ENCODE measurements around the gene PSMB5. TPM values are rescaled to one million over a fixed set of nuclear protein-coding genes. Genes with fewer than 3 reads are reported as not detected.

The PSMB5 gene
- total and polyA plus RNA-seq, 2 of the 13 experiments (the other 11 are each of a cell fraction or from before 2014, with no cell fraction given) = 705 to 871 TPM

DNA sequence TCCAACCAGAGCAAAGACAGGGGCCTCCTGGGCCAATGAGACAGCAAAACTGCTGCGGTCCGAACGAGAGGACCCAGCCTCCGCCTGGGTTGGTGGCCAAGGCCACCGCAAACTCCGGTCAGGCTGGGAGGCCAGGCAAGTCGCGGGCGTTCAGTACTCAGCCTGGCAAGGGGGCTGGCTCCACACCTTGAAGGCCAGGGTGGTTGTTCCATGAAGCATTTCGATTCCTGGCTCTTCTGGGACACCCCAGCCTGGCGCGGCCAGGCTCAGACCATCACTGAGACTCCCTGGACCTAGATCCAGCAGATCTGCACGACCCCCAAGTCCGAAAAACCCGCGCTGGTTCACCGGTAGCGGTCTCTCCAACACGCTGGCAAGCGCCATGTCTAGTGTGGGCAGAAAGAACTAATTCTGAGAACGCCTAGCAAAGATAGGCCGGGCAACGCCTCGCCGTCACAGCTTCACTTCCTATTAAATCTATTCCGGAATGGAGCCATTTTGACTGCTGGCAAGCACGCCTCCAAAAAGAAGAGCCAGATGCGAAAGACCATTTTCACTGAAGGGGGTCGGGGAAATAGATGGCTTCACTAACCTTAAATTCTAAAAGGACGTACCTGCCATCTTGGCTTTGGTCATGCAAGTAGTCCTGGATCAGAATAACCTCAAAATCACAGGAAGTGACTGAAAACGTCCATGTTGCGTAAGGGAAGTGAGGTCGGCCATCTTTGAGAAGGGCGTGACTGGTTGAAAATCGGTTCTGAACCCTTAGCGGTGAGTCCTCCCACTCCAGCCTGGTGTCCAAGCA, at the start of gene PSMB5 (continued):
- no peak for TF ChIP-seq SYNCRIP (IDR thresholded peaks at IDR 0.05; ENCODE audit: insufficient read depth, low read depth, low read length)
- no peak; the same call in 1 of the 2 replicates for TF ChIP-seq FOXK2 (IDR thresholded peaks at IDR 0.05)
- TF ChIP-seq ZC3H4 (CRISPR knock-in tag; IDR thresholded peaks at IDR 0.05; ENCODE audit: borderline replicate concordance) = no peak
- peak; percentile 79 for TF ChIP-seq ZNF12 (CRISPR knock-in tag; IDR thresholded peaks at IDR 0.05)
- peak; percentile 82 for TF ChIP-seq MED1 (CRISPR knock-in tag; IDR thresholded peaks at IDR 0.05)
- TF ChIP-seq, protein P1, sequence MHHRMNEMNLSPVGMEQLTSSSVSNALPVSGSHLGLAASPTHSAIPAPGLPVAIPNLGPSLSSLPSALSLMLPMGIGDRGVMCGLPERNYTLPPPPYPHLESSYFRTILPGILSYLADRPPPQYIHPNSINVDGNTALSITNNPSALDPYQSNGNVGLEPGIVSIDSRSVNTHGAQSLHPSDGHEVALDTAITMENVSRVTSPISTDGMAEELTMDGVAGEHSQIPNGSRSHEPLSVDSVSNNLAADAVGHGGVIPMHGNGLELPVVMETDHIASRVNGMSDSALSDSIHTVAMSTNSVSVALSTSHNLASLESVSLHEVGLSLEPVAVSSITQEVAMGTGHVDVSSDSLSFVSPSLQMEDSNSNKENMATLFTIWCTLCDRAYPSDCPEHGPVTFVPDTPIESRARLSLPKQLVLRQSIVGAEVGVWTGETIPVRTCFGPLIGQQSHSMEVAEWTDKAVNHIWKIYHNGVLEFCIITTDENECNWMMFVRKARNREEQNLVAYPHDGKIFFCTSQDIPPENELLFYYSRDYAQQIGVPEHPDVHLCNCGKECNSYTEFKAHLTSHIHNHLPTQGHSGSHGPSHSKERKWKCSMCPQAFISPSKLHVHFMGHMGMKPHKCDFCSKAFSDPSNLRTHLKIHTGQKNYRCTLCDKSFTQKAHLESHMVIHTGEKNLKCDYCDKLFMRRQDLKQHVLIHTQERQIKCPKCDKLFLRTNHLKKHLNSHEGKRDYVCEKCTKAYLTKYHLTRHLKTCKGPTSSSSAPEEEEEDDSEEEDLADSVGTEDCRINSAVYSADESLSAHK (CRISPR knock-in tag; IDR thresholded peaks at IDR 0.05; ENCODE audit: borderline replicate concordance) = no peak; the same call in 1 of the 2 replicates
- TF ChIP-seq, protein P2, sequence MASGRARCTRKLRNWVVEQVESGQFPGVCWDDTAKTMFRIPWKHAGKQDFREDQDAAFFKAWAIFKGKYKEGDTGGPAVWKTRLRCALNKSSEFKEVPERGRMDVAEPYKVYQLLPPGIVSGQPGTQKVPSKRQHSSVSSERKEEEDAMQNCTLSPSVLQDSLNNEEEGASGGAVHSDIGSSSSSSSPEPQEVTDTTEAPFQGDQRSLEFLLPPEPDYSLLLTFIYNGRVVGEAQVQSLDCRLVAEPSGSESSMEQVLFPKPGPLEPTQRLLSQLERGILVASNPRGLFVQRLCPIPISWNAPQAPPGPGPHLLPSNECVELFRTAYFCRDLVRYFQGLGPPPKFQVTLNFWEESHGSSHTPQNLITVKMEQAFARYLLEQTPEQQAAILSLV (CRISPR knock-in tag; IDR thresholded peaks at IDR 0.05; ENCODE audit: borderline replicate concordance) = peak; percentile 97; the same call in 1 of the 2 replicates
- no peak for TF ChIP-seq PLRG1 (conservative IDR thresholded peaks at IDR 0.05)
- TF ChIP-seq, protein P3, sequence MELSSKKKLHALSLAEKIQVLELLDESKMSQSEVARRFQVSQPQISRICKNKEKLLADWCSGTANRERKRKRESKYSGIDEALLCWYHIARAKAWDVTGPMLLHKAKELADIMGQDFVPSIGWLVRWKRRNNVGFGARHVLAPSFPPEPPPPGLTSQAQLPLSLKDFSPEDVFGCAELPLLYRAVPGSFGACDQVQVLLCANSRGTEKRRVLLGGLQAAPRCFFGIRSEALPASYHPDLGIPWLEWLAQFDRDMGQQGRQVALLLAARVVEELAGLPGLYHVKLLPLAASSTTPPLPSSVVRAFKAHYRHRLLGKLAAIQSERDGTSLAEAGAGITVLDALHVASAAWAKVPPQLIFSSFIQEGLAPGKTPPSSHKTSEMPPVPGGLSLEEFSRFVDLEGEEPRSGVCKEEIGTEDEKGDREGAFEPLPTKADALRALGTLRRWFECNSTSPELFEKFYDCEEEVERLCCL (CRISPR knock-in tag; IDR thresholded peaks at IDR 0.05; ENCODE audit: borderline replicate concordance) = peak; percentile 95
- 0 out of 2 replicates have a peak, but pooled peaks have one; percentile 53 for TF ChIP-seq RARG (CRISPR knock-in tag; IDR thresholded peaks at IDR 0.05; ENCODE audit: low read depth)
- TF ChIP-seq ZNF329 (CRISPR knock-in tag; IDR thresholded peaks at IDR 0.05; ENCODE audit: low read depth) = peak; percentile 92
- peak; percentile 91 for TF ChIP-seq ZNF564 (CRISPR knock-in tag; IDR thresholded peaks at IDR 0.05)
- peak; percentile 96 for TF ChIP-seq ZNF563 (CRISPR knock-in tag; IDR thresholded peaks at IDR 0.05)
- TF ChIP-seq, protein P4, sequence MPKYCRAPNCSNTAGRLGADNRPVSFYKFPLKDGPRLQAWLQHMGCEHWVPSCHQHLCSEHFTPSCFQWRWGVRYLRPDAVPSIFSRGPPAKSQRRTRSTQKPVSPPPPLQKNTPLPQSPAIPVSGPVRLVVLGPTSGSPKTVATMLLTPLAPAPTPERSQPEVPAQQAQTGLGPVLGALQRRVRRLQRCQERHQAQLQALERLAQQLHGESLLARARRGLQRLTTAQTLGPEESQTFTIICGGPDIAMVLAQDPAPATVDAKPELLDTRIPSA (CRISPR knock-in tag; IDR thresholded peaks at IDR 0.05; ENCODE audit: borderline replicate concordance) = no peak
- TF ChIP-seq, protein P5, sequence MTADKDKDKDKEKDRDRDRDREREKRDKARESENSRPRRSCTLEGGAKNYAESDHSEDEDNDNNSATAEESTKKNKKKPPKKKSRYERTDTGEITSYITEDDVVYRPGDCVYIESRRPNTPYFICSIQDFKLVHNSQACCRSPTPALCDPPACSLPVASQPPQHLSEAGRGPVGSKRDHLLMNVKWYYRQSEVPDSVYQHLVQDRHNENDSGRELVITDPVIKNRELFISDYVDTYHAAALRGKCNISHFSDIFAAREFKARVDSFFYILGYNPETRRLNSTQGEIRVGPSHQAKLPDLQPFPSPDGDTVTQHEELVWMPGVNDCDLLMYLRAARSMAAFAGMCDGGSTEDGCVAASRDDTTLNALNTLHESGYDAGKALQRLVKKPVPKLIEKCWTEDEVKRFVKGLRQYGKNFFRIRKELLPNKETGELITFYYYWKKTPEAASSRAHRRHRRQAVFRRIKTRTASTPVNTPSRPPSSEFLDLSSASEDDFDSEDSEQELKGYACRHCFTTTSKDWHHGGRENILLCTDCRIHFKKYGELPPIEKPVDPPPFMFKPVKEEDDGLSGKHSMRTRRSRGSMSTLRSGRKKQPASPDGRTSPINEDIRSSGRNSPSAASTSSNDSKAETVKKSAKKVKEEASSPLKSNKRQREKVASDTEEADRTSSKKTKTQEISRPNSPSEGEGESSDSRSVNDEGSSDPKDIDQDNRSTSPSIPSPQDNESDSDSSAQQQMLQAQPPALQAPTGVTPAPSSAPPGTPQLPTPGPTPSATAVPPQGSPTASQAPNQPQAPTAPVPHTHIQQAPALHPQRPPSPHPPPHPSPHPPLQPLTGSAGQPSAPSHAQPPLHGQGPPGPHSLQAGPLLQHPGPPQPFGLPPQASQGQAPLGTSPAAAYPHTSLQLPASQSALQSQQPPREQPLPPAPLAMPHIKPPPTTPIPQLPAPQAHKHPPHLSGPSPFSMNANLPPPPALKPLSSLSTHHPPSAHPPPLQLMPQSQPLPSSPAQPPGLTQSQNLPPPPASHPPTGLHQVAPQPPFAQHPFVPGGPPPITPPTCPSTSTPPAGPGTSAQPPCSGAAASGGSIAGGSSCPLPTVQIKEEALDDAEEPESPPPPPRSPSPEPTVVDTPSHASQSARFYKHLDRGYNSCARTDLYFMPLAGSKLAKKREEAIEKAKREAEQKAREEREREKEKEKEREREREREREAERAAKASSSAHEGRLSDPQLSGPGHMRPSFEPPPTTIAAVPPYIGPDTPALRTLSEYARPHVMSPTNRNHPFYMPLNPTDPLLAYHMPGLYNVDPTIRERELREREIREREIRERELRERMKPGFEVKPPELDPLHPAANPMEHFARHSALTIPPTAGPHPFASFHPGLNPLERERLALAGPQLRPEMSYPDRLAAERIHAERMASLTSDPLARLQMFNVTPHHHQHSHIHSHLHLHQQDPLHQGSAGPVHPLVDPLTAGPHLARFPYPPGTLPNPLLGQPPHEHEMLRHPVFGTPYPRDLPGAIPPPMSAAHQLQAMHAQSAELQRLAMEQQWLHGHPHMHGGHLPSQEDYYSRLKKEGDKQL (CRISPR knock-in tag; IDR thresholded peaks at IDR 0.05; ENCODE audit: low read depth) = peak; percentile 45
- peak; percentile 85; the same call in 1 of the 2 replicates for TF ChIP-seq NCOR1 (IDR thresholded peaks at IDR 0.05; ENCODE audit: borderline replicate concordance, low read length)
- no peak for TF ChIP-seq NBN (conservative IDR thresholded peaks at IDR 0.05)
- peak; percentile 100 for TF ChIP-seq ZNF430 (CRISPR knock-in tag; IDR thresholded peaks at IDR 0.05)
